ENCODE measurements around the gene PTPN3. TPM values are rescaled to one million over a fixed set of nuclear protein-coding genes. Genes with fewer than 3 reads are reported as not detected.

Gene PTPN3
- total RNA-seq, 1 experiment from 2014 or later, result 20.8 TPM

GRCh38 chr9:109441296-109441695 lies 56.8 kb downstream of the PTPN3 start:
- no peaks in the 10 kb centered on the region for H4K20me1 ChIP-seq (ENCODE audit: insufficient read depth)
- ChIA-PET CTCF (interaction anchor here (0.9 to 2.8 kb wide), 7 partner anchors 11 to 94 kb away, joined by 3 to 17 read pairs (median 4); no protein-coding TSS in a partner anchor), RAD21 (ENCODE audit: low non-redundant PET in 1 of 2, low total read pairs in 2 of 2, uncharacterized antibody in 2 of 2, unreplicated experiment in 2 of 2) (interaction anchor here in 1 of 2 experiments (1.2 kb wide), 1 partner anchor 28 kb away, joined by 4 read pairs; no protein-coding TSS in a partner anchor), POLR2A (no interaction called here)
- H3K4me2 ChIP-seq (ENCODE audit: low read length), result no peak overlapping the region
- H3K36me3 ChIP-seq (ENCODE audit: control insufficient read depth in 1 of 2, insufficient read depth in 2 of 2, low read length in 2 of 2), result peaks cover 4 to 10% of the 10 kb centered on the region in 2 experiments; a peak in 1 of 4 replicates
- intact Hi-C loops (cut with micrococcal nuclease), result loop anchor here (10.0 kb wide), 1 partner anchor 214 kb away; no protein-coding TSS in a partner anchor
- H2AFZ ChIP-seq (ENCODE audit: low read depth, low read length, poor library complexity, severe bottlenecking), result no peak overlapping the region
- H3K79me2 ChIP-seq (ENCODE audit: insufficient read depth, low read length), result no peaks in the 10 kb centered on the region
- DNase-seq (ENCODE audit: low read depth, low spot score), result no peak
- H3K27me3 ChIP-seq (ENCODE audit: insufficient read depth, low read length), result no peaks in the 10 kb centered on the region
- no TSS peak for BruUV-seq (replicated peaks)
- H3K4me3 ChIP-seq (replicated peaks in 1 of 2; ENCODE audit: low read depth in 1 of 2, low read length in 2 of 2), result no peak overlapping the region
- no peaks in the 10 kb centered on the region for H3K9me2 ChIP-seq (ENCODE audit: insufficient read depth)
- H3K9me3 ChIP-seq (ENCODE audit: control insufficient read depth in 1 of 2, insufficient read depth in 1 of 2, low read depth in 1 of 2, low read length in 2 of 2), result no peaks in the 10 kb centered on the region
- H3K27ac ChIP-seq (ENCODE audit: low read depth, low read length), result no peak overlapping the region
- TF ChIP-seq CTCF (IDR thresholded peaks at IDR 0.05 in 2 of 3, conservative IDR thresholded peaks at IDR 0.05 in 1 of 3; ENCODE audit: borderline replicate concordance in 1 of 3, insufficient read depth in 1 of 3, low read depth in 2 of 3, low read length in 2 of 3) (peak in 2 of 3 experiments; percentile 41 to 46; a peak in 4 of 6 replicates), POLR2A (IDR thresholded peaks at IDR 0.05; ENCODE audit: borderline replicate concordance, extremely low read depth, insufficient read depth, insufficient read length) (no peak), ZFX (IDR thresholded peaks at IDR 0.05) (no peak), ELF1 (IDR thresholded peaks at IDR 0.05; ENCODE audit: borderline replicate concordance, low read depth) (no peak)
- H3K9ac ChIP-seq (ENCODE audit: low read length), result no peak overlapping the region
- peaks cover 0 to 8% of the 10 kb centered on the region in 2 experiments; a peak in 2 of 4 replicates for H3K4me1 ChIP-seq (ENCODE audit: control insufficient read depth in 1 of 2, insufficient read depth in 2 of 2, low read length in 2 of 2)
- peak; percentile 75 for ATAC-seq

DNA sequence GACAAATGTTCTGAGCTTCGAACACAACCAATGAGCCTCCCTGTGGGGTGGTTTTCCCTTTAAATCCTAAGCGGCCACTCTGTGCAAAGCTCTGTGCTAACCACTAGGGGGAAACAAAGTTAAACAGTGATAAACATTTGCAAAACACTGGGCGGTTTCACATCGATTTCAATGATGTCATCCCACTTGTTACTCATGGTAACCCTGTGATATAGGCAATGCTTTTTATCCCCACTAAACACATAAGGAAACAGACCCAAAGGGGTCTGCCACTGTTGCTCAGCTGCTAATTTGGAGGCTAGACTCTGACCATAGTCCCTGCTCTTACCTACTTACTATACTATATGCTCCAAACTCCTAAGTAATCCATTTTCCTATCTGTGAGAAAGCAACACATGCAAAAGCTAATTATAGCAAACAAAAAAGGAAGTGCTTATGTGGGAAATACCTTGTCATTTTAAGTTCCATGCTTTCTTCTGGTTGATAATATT lies 57.3 kb downstream of the PTPN3 start:
- Histone ChIP-seq H3K4me1 (ENCODE audit: control insufficient read depth in 1 of 2, insufficient read depth in 2 of 2, low read length in 2 of 2) (peaks cover 0 to 8% of the 10 kb centered on the region in 2 experiments; a peak in 2 of 4 replicates), H3K4me2 (ENCODE audit: low read length) (0 out of 2 replicates have a peak overlapping the region, but pooled peaks have one; percentile 8), H3K79me2 (ENCODE audit: insufficient read depth, low read length) (no peaks in the 10 kb centered on the region), H3K9me2 (ENCODE audit: insufficient read depth) (no peaks in the 10 kb centered on the region), H3K9ac (ENCODE audit: low read length) (no peak overlapping the region), H3K9me3 (ENCODE audit: control insufficient read depth in 1 of 2, insufficient read depth in 1 of 2, low read depth in 1 of 2, low read length in 2 of 2) (no peaks in the 10 kb centered on the region), H3K27me3 (ENCODE audit: insufficient read depth, low read length) (no peaks in the 10 kb centered on the region), H3K4me3 (replicated peaks in 1 of 2; ENCODE audit: low read depth in 1 of 2, low read length in 2 of 2) (no peak overlapping the region), H3K27ac (ENCODE audit: low read depth, low read length) (no peak overlapping the region), H3K36me3 (ENCODE audit: control insufficient read depth in 1 of 2, insufficient read depth in 2 of 2, low read length in 2 of 2) (peaks cover 2 to 15% of the 10 kb centered on the region in 2 experiments; a peak in 1 of 4 replicates), H2AFZ (ENCODE audit: low read depth, low read length, poor library complexity, severe bottlenecking) (no peak overlapping the region), H4K20me1 (ENCODE audit: insufficient read depth) (no peaks in the 10 kb centered on the region)
- intact Hi-C loops (cut with micrococcal nuclease), result loop anchor here (1.0 to 10.0 kb wide), 2 partner anchors 79 to 214 kb away; no protein-coding TSS in a partner anchor
- BruUV-seq (replicated peaks), result no TSS peak
- RAD21 ChIA-PET (ENCODE audit: low non-redundant PET in 1 of 2, low total read pairs in 2 of 2, uncharacterized antibody in 2 of 2, unreplicated experiment in 2 of 2), result interaction anchor here in 1 of 2 experiments (1.2 kb wide), 1 partner anchor 29 kb away, joined by 4 read pairs; no protein-coding TSS in a partner anchor
- ATAC-seq (peak; percentile 95), DNase-seq (ENCODE audit: low read depth, low spot score) (peak; percentile 67)
- POLR2A ChIA-PET, result no interaction called here
- CTCF ChIA-PET, result interaction anchor here (0.6 to 2.8 kb wide), 13 partner anchors 9 to 94 kb away, joined by 3 to 17 read pairs (median 4); no protein-coding TSS in a partner anchor
- TF ChIP-seq ELF1 (IDR thresholded peaks at IDR 0.05; ENCODE audit: borderline replicate concordance, low read depth), result no peak
- no peak for TF ChIP-seq SIN3A (IDR thresholded peaks at IDR 0.05; ENCODE audit: low read depth)
- peak; percentile 77 to 81 (median 79) for TF ChIP-seq CTCF (IDR thresholded peaks at IDR 0.05 in 2 of 3, conservative IDR thresholded peaks at IDR 0.05 in 1 of 3; ENCODE audit: borderline replicate concordance in 1 of 3, insufficient read depth in 1 of 3, low read depth in 2 of 3, low read length in 2 of 3)
- TF ChIP-seq TCF7L2 (IDR thresholded peaks at IDR 0.05; ENCODE audit: borderline replicate concordance, extremely low read depth, insufficient read depth, insufficient read length), result no peak
- TF ChIP-seq SP1 (IDR thresholded peaks at IDR 0.05; ENCODE audit: low read depth), result 0 out of 2 replicates have a peak, but pooled peaks have one; percentile 19
- no peak for TF ChIP-seq POLR2AphosphoS5 (IDR thresholded peaks at IDR 0.05; ENCODE audit: low read depth, low read length)
- TF ChIP-seq MAX (IDR thresholded peaks at IDR 0.05), result peak; percentile 32; the same call in 1 of the 2 replicates
- TF ChIP-seq, protein P1, sequence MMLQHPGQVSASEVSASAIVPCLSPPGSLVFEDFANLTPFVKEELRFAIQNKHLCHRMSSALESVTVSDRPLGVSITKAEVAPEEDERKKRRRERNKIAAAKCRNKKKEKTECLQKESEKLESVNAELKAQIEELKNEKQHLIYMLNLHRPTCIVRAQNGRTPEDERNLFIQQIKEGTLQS (IDR thresholded peaks at IDR 0.05), result no peak
- TF ChIP-seq EGR1 (IDR thresholded peaks at IDR 0.05; ENCODE audit: low read depth), result no peak
- no peak for TF ChIP-seq ZNF274 (IDR thresholded peaks at IDR 0.05; ENCODE audit: low read depth, low read length)
- peak; percentile 85 for TF ChIP-seq RAD21 (IDR thresholded peaks at IDR 0.05; ENCODE audit: low read depth)
- no peak for TF ChIP-seq POLR2A (IDR thresholded peaks at IDR 0.05; ENCODE audit: borderline replicate concordance, extremely low read depth, insufficient read depth, insufficient read length)
- no peak for TF ChIP-seq EZH2 (IDR thresholded peaks at IDR 0.05)

Data from HCT116 (cell line).